ENCODE data around the gene PTPRR. TPM values are rescaled to one million over a fixed set of nuclear protein-coding genes. Genes with fewer than 3 reads are reported as not detected.

The PTPRR gene
- total and polyA plus RNA-seq, 2 donors (not counting 3 experiments of a cell fraction or from before 2014, with no cell fraction given): 0.46 to 1.1 TPM

DNA sequence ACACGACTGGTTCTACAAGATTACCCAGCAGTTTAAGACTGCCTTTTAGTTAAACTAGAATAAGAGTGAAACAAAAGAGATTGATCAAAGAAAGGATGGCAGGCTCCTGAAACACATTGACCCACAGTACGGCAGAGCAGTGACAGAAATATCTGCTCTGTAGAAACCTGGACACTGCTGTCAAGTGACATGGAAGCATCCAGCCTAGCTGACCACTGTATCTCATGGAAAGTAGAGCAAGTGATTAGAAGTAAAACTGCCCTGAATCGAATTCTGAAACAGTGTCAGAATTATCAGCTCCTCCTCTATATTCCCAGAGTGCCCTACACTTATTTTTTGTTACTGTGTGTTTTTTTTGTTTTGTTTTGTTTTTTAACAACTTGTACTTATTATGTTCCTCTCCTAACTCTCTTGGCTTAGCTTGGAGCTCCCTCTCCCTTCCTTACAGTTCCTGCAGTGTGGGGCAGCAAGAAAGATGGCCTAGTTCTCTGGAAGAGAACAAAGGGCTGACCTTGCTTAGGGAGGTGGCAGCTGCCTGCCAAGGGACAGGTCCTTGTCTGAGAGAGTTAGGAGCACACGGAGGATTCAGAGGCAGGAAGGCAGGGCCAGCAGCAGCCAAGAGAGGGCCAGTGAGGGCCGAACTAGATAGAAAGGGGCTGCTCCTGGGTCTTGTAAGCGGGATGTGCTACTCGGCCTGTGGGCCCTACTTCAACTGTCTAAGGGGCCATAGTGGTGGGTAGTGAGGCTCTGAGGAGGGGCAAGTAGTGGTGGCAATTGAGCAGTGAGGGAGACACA, 97.2 kb downstream of the PTPRR start:
- Histone ChIP-seq H3K36me3 (ENCODE audit: control insufficient read depth in 2 of 2, extremely low read depth in 1 of 2, insufficient read depth in 2 of 2, low read length in 2 of 2) (no peaks in the 10 kb centered on the region), H3K9ac (replicated peaks; ENCODE audit: extremely low read depth, insufficient read depth, low read length) (no peak overlapping the region), H3K4me1 (ENCODE audit: control insufficient read depth, extremely low read depth, insufficient read depth, low read length) (no peaks in the 10 kb centered on the region), H2AFZ (ENCODE audit: low read depth, low read length) (no peak overlapping the region), H3K4me3 (replicated peaks in 1 of 3; ENCODE audit: insufficient read depth in 1 of 3, low read depth in 1 of 3, low read length in 3 of 3) (no peak overlapping the region), H3K9me1 (replicated peaks; ENCODE audit: control insufficient read depth, extremely low read depth, insufficient read depth, low read length) (no peaks in the 10 kb centered on the region), H3K27me3 (ENCODE audit: control insufficient read depth in 2 of 2, insufficient read depth in 2 of 2, low read length in 2 of 2) (no peaks in the 10 kb centered on the region), H4K20me1 (replicated peaks; ENCODE audit: control insufficient read depth, extremely low read depth, insufficient read depth, low read length) (no peaks in the 10 kb centered on the region), H3K79me2 (ENCODE audit: control insufficient read depth, insufficient read depth, low read length) (no peaks in the 10 kb centered on the region), H3K9me3 (replicated peaks; ENCODE audit: control insufficient read depth, insufficient read depth, low read length) (no peaks in the 10 kb centered on the region), H3K27ac (ENCODE audit: insufficient read depth, low read depth, low read length) (no peak overlapping the region), H3K4me2 (ENCODE audit: insufficient read depth, low read length) (no peak overlapping the region)
- TF ChIP-seq MYC (IDR thresholded peaks at IDR 0.05; ENCODE audit: low read depth, low read length) (no peak), JUN (IDR thresholded peaks at IDR 0.05; ENCODE audit: borderline replicate concordance, insufficient read depth, insufficient read length, low read depth) (no peak), GATA2 (IDR thresholded peaks at IDR 0.05; ENCODE audit: insufficient read depth, insufficient read length, low read depth, low read length) (no peak), FOS (IDR thresholded peaks at IDR 0.05; ENCODE audit: borderline replicate concordance, insufficient read depth, low read length) (no peak), EZH2 (IDR thresholded peaks at IDR 0.05; ENCODE audit: borderline replicate concordance, low read depth, low read length, severe bottlenecking) (no peak), POLR2AphosphoS5 (IDR thresholded peaks at IDR 0.05; ENCODE audit: insufficient read depth, low read depth, low read length) (no peak)
- TF ChIP-seq, protein P1, sequence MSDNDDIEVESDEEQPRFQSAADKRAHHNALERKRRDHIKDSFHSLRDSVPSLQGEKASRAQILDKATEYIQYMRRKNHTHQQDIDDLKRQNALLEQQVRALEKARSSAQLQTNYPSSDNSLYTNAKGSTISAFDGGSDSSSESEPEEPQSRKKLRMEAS (IDR thresholded peaks at IDR 0.05; ENCODE audit: insufficient read depth, insufficient read length): no peak
- TF ChIP-seq, protein P2, sequence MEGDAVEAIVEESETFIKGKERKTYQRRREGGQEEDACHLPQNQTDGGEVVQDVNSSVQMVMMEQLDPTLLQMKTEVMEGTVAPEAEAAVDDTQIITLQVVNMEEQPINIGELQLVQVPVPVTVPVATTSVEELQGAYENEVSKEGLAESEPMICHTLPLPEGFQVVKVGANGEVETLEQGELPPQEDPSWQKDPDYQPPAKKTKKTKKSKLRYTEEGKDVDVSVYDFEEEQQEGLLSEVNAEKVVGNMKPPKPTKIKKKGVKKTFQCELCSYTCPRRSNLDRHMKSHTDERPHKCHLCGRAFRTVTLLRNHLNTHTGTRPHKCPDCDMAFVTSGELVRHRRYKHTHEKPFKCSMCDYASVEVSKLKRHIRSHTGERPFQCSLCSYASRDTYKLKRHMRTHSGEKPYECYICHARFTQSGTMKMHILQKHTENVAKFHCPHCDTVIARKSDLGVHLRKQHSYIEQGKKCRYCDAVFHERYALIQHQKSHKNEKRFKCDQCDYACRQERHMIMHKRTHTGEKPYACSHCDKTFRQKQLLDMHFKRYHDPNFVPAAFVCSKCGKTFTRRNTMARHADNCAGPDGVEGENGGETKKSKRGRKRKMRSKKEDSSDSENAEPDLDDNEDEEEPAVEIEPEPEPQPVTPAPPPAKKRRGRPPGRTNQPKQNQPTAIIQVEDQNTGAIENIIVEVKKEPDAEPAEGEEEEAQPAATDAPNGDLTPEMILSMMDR (IDR thresholded peaks at IDR 0.05; ENCODE audit: extremely low read depth in 1 of 2, insufficient read depth in 1 of 2, low read depth in 1 of 2, low read length in 2 of 2): no peak
- ChIA-PET CTCF (interaction anchor here (0.6 kb wide), 1 partner anchor 26 kb away, joined by 3 read pairs; no protein-coding TSS in a partner anchor), POLR2A (no interaction called here)
- intact Hi-C loops (cut with micrococcal nuclease) (no loop called here), dilution Hi-C loops (cut with MboI; ENCODE audit: extremely low pct_ligation_motif_present, low sequenced_read_pairs) (no loop called here)
- DNase-seq (ENCODE audit: low read depth, low spot score): no peak
- BruUV-seq (replicated peaks): no TSS peak
- FAIRE-seq: no peak
